GM12892 (cell line): Measurements from ENCODE around the gene MMS22L. TPM values are rescaled to one million over a fixed set of nuclear protein-coding genes. Genes with fewer than 3 reads are reported as not detected.

Experiments
- DNase-seq: peaks from one replicate; pipeline ENCODE4 v3.0.0; 2011; ENCODE audit not compliant: insufficient read length
- FAIRE-seq: peaks from 2 replicates; lab custom pipeline; 2011; peaks lifted over from hg19 to GRCh38; lab: Jason Lieb, UNC
- POLR2A ChIP-seq: IDR thresholded peaks from 2 replicates; pipeline ENCODE4 v1.6.1; 2011; ENCODE audit warnings: low read depth, low read length, control low read depth
- POLR2AphosphoS5 ChIP-seq: IDR thresholded peaks from 2 replicates; pipeline ENCODE4 v1.6.1; 2011; ENCODE audit warnings: low read depth, low read length, control low read depth
- TAF1 ChIP-seq: IDR thresholded peaks from 2 replicates; pipeline ENCODE4 v1.6.1; 2011; ENCODE audit warnings: low read depth, mild to moderate bottlenecking, control low read depth, low read length, borderline replicate concordance
- polyA plus RNA-seq: library from polyadenylated mRNA; unstranded; fragments of >200 nt; gene quantifications from one replicate; pipeline ENCODE4 v1.2.1, GENCODE V29; 2012; ENCODE audit warnings: missing spikeins, inconsistent platforms; ENCODE audit not compliant: missing spikeins

The MMS22L gene
- 14.5 TPM for polyA plus RNA-seq

GRCh38 chr6:97282726-97283617 lies at the start of gene MMS22L:
Gene MMS22L, minus strand, starts transcription at chr6:97283216. Its CDS starts 739 bp downstream, at chr6:97282477.
- DNase-seq (peak; percentile 64), FAIRE-seq (peak; percentile 92)
- TF ChIP-seq POLR2AphosphoS5 = peak; percentile 59
- 0 out of 2 replicates have a peak, but pooled peaks have one; percentile 30 for TF ChIP-seq TAF1
- TF ChIP-seq POLR2A = no peak; the same call in 1 of the 2 replicates

- TF ChIP-seq POLR2A (no peak), POLR2AphosphoS5 (no peak), TAF1 (no peak)
- no peak for FAIRE-seq
- no peak for DNase-seq
These were observed 39.8 kb upstream of the MMS22L start for GRCh38 chr6:97322811-97323210.

- TF ChIP-seq POLR2AphosphoS5 (no peak), TAF1 (no peak)
- FAIRE-seq (no peak), DNase-seq (no peak)
These were observed 39.2 kb upstream of the MMS22L start for GRCh38 chr6:97322226-97322625.

- TF ChIP-seq POLR2A = no peak
- TF ChIP-seq TAF1 = no peak
- TF ChIP-seq POLR2AphosphoS5 = no peak
- no peak for DNase-seq
- FAIRE-seq = no peak
These were observed 34.0 kb upstream of the MMS22L start for GRCh38 chr6:97316978-97317377.

- FAIRE-seq = no peak
These were observed 29.2 kb upstream of the MMS22L start for GRCh38 chr6:97312241-97312640.

GRCh38 chr6:97306544-97307320 lies 23.7 kb upstream of the MMS22L start:
- DNase-seq = no peak
- FAIRE-seq = peak; percentile 27
- TF ChIP-seq POLR2A (no peak), POLR2AphosphoS5 (no peak), TAF1 (no peak)

More at GRCh38 chr6:97312241-97312640, 29.2 kb upstream of the MMS22L start:
- TF ChIP-seq POLR2AphosphoS5 = no peak
- TF ChIP-seq TAF1 = no peak
- TF ChIP-seq POLR2A = no peak
- no peak for DNase-seq

GRCh38 chr6:97305414-97306066 lies 22.5 kb upstream of the MMS22L start:
- no peak for TF ChIP-seq POLR2A
- DNase-seq (no peak), FAIRE-seq (no peak)

GRCh38 chr6:97304701-97305100 lies 21.7 kb upstream of the MMS22L start:
- FAIRE-seq (no peak), DNase-seq (no peak)
- no peak for TF ChIP-seq TAF1
- no peak for TF ChIP-seq POLR2A
- TF ChIP-seq POLR2AphosphoS5 = no peak

- FAIRE-seq (no peak), DNase-seq (no peak)
- TF ChIP-seq POLR2AphosphoS5 (no peak), TAF1 (no peak), POLR2A (no peak)
These were observed 11.4 kb upstream of the MMS22L start for GRCh38 chr6:97294451-97294850.

- DNase-seq = no peak
- TF ChIP-seq POLR2AphosphoS5 (no peak), TAF1 (no peak), POLR2A (no peak)
- no peak for FAIRE-seq
These were observed 10.2 kb upstream of the MMS22L start for GRCh38 chr6:97293198-97293696.

- TF ChIP-seq POLR2AphosphoS5 = no peak
- no peak for FAIRE-seq
- DNase-seq = no peak
These were observed 9.7 kb upstream of the MMS22L start for GRCh38 chr6:97292671-97293070.
